Measurements from ENCODE around the gene ACTBL2.

ACTBL2 gene

DNA sequence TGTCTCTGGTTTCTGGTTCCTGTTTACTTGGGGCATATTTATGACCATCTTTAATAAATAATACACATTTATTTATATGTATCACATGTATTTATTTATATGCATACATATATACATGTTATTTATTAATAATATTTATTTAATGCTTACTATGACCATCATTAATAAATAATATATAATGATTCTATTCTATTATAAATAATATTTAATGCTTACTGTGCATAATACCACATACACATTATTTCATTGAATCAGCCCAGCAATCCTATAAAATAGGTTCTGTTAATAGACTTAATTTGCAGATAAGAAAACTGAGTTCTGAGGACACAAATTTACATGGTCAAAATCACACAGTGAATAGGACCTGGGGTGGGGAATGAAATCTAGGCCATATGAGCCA, 24.2 kb downstream of the ACTBL2 start:
- TF ChIP-seq POLR2AphosphoS5 (IDR thresholded peaks at IDR 0.05; ENCODE audit: low read depth, low read length): no peak
- TF ChIP-seq SIN3A (IDR thresholded peaks at IDR 0.05; ENCODE audit: borderline replicate concordance, insufficient read depth, low read length): no peak
- TF ChIP-seq FOXP2 (optimal IDR thresholded peaks at IDR 0.05; ENCODE audit: borderline replicate concordance, extremely low read depth, extremely low read length, insufficient read depth): no peak
- TF ChIP-seq, protein P1, sequence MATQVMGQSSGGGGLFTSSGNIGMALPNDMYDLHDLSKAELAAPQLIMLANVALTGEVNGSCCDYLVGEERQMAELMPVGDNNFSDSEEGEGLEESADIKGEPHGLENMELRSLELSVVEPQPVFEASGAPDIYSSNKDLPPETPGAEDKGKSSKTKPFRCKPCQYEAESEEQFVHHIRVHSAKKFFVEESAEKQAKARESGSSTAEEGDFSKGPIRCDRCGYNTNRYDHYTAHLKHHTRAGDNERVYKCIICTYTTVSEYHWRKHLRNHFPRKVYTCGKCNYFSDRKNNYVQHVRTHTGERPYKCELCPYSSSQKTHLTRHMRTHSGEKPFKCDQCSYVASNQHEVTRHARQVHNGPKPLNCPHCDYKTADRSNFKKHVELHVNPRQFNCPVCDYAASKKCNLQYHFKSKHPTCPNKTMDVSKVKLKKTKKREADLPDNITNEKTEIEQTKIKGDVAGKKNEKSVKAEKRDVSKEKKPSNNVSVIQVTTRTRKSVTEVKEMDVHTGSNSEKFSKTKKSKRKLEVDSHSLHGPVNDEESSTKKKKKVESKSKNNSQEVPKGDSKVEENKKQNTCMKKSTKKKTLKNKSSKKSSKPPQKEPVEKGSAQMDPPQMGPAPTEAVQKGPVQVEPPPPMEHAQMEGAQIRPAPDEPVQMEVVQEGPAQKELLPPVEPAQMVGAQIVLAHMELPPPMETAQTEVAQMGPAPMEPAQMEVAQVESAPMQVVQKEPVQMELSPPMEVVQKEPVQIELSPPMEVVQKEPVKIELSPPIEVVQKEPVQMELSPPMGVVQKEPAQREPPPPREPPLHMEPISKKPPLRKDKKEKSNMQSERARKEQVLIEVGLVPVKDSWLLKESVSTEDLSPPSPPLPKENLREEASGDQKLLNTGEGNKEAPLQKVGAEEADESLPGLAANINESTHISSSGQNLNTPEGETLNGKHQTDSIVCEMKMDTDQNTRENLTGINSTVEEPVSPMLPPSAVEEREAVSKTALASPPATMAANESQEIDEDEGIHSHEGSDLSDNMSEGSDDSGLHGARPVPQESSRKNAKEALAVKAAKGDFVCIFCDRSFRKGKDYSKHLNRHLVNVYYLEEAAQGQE (IDR thresholded peaks at IDR 0.05; ENCODE audit: insufficient read depth in 1 of 2, low read depth in 2 of 2, low read length in 2 of 2): no peak
- no peak for TF ChIP-seq TAF1 (IDR thresholded peaks at IDR 0.05; ENCODE audit: borderline replicate concordance, insufficient read depth, low read length)

DNA sequence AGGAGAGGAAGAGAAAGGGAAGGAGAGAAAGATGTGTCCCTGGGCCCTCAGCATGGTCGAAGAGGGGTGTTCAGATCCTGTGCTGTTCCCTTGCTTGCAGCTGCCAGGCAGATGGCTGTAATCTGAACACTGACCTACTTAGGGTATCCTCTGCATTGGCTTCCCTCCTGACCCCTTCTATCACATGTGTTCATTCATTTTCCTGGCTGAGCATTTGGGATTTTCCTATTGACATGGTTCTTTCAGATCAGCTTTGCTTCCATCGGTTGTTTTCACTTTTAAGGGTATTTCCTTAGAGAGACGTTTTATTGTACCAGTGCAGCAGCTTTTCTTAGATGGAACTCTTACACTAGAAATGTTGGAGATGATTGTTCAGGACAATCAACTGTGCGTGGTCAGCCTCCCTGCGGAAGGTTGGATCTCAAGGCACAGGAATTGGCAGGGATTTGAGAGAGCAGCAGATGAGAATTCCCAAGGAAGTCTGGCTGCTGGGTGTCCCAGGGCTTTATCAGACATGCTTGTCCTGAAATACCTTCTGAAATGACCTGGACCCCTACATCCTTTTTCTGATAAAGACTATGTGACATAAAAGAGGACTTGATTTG, 26.0 kb downstream of the ACTBL2 start:
- no peak for TF ChIP-seq FOXP2 (optimal IDR thresholded peaks at IDR 0.05; ENCODE audit: borderline replicate concordance, extremely low read depth, extremely low read length, insufficient read depth)
- no peak for TF ChIP-seq POLR2AphosphoS5 (IDR thresholded peaks at IDR 0.05; ENCODE audit: low read depth, low read length)
- no peak for TF ChIP-seq TAF1 (IDR thresholded peaks at IDR 0.05; ENCODE audit: borderline replicate concordance, insufficient read depth, low read length)
- TF ChIP-seq SIN3A (IDR thresholded peaks at IDR 0.05; ENCODE audit: borderline replicate concordance, insufficient read depth, low read length): no peak
- TF ChIP-seq, protein P1 (IDR thresholded peaks at IDR 0.05; ENCODE audit: insufficient read depth in 1 of 2, low read depth in 2 of 2, low read length in 2 of 2): no peak

DNA sequence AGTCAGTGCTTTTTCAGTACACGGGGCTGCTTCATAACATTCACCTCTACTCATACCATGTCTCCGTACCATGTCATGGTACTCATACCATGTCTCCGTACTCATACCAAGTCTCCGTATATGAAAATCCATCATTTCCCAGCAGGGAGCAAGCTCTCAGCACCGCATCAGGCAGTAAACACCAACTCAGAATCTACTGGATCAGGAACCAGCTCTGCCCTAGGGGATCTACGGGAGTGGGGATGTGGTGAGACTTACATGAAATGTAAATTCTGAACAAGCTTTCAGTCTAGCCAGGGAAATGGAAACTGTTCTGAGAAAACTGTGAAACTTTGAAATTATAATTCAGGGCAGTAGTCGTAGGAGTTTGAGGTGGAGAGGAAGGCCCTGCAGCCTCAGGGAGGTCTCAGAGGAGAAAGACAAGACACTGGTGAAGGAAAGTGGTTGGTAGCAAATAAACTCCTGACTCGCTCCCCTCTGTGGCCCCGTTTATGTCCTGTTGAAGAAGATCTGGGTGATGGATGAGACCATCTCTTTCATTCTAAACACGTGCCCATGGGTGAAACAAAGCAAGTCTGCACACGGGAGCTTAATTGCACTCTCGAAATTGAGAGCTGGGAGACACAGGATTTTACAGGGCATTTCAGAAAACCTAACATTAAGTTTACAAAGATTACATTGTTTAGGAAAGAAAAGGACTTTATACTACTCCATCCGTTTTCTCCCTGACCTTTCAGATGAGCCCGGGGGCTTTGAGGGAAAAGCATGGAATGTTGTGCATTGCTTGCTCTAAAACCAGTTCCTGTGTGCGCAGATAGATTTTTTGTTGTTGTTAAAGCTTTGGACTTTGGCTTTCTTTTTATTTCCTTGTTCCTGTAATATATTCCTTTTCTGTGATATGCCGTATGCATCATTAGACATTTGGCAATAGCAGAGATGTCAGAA, 26.8 kb downstream of the ACTBL2 start:
- TF ChIP-seq TAF1 (IDR thresholded peaks at IDR 0.05; ENCODE audit: borderline replicate concordance, insufficient read depth, low read length): no peak
- TF ChIP-seq, protein P1 (IDR thresholded peaks at IDR 0.05; ENCODE audit: insufficient read depth in 1 of 2, low read depth in 2 of 2, low read length in 2 of 2): no peak
- TF ChIP-seq POLR2AphosphoS5 (IDR thresholded peaks at IDR 0.05; ENCODE audit: low read depth, low read length): no peak
- no peak for TF ChIP-seq FOXP2 (optimal IDR thresholded peaks at IDR 0.05; ENCODE audit: borderline replicate concordance, extremely low read depth, extremely low read length, insufficient read depth)
- TF ChIP-seq SIN3A (IDR thresholded peaks at IDR 0.05; ENCODE audit: borderline replicate concordance, insufficient read depth, low read length): no peak

DNA sequence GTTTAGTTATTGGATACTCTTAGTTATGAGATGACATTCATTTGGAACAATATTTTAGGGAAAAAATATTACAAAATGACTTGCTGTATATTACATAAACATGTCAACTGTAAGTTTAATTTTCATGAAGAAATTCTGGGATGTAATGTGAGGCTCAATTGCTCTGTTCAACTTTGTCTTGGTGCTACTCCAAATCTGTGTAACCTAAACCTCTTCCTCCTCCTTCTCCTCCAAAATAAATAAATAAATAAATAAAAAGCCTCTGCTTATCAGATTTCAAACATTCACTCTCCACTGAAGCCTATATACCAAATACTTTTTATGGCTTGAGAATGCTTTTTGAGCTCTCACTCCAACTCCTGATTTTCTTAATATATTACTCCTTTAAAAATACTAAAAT, 27.7 kb downstream of the ACTBL2 start:
- TF ChIP-seq TAF1 (IDR thresholded peaks at IDR 0.05; ENCODE audit: borderline replicate concordance, insufficient read depth, low read length) (no peak), FOXP2 (optimal IDR thresholded peaks at IDR 0.05; ENCODE audit: borderline replicate concordance, extremely low read depth, extremely low read length, insufficient read depth) (no peak), POLR2AphosphoS5 (IDR thresholded peaks at IDR 0.05; ENCODE audit: low read depth, low read length) (no peak), SIN3A (IDR thresholded peaks at IDR 0.05; ENCODE audit: borderline replicate concordance, insufficient read depth, low read length) (no peak)
- TF ChIP-seq, protein P1 (IDR thresholded peaks at IDR 0.05; ENCODE audit: insufficient read depth in 1 of 2, low read depth in 2 of 2, low read length in 2 of 2): no peak

All from PFSK-1 (cell line).